CD4-positive, alpha-beta T cell treated with Interleukin-15 for 1 hour (primary cell): Measurements from ENCODE around the gene MTA3.
"Not testable (repeated sequence)": the region's sequence is repeated elsewhere in the genome, so short reads cannot be mapped to it uniquely, and the experiment has no call there.

Source experiments
- DNase-seq: peaks from one replicate; pipeline ENCODE4 v3.0.0-alpha.2; 2020

MTA3 gene

GRCh38 chr2:42614838-42615237 lies 46.4 kb downstream of the MTA3 start:
- DNase-seq: no peak

GRCh38 chr2:42618116-42618515 lies 49.7 kb downstream of the MTA3 start:
- no peak for DNase-seq

DNA sequence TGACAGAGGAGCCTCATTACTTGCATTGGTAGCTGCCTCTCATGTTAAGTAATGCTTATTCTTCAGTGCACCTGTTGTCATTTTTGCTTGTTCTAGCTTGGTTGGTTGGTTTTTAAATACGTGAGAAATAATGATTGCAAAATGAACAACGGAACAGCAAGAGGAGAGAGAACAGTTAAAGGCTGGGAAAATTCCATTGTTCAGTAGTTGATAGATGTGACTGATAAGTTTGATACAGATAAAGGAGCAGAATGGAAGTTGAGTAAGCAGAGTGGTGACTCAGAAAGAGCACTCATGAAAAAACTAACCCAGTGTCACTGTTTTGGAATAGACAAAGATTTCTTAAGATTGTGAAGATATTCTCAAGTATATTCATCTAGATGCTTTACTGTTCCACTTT lies 50.5 kb downstream of the MTA3 start:
- no peak for DNase-seq

- DNase-seq: not testable (repeated sequence)
Measured at GRCh38 chr2:42621626-42622025, 53.2 kb downstream of the MTA3 start.

- DNase-seq: no peak
Measured at GRCh38 chr2:42622943-42623676, 54.7 kb downstream of the MTA3 start.

GRCh38 chr2:42624047-42624446 lies 55.6 kb downstream of the MTA3 start:
- DNase-seq: no peak

- not testable (repeated sequence) for DNase-seq
Measured at GRCh38 chr2:42628024-42628423, 59.6 kb downstream of the MTA3 start.

DNA sequence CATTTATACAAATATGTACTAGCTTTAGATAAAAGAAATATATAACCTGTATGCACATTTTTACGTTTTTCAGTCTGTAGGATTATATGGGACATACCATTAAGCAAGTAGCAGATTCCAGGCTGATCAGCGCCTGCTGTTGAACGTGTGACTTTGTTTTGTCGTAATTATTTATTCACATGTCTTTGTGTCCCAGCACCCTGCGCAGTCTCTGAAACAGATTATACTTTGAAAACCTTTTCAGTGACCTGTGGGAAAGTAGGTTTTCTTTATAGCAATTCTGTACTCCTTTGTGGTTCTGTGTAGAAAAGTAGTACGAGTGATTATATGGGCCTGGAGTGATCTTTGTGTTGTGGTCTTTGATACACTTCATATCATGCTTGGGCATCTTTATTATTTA lies 68.5 kb downstream of the MTA3 start:
- DNase-seq: no peak

DNA sequence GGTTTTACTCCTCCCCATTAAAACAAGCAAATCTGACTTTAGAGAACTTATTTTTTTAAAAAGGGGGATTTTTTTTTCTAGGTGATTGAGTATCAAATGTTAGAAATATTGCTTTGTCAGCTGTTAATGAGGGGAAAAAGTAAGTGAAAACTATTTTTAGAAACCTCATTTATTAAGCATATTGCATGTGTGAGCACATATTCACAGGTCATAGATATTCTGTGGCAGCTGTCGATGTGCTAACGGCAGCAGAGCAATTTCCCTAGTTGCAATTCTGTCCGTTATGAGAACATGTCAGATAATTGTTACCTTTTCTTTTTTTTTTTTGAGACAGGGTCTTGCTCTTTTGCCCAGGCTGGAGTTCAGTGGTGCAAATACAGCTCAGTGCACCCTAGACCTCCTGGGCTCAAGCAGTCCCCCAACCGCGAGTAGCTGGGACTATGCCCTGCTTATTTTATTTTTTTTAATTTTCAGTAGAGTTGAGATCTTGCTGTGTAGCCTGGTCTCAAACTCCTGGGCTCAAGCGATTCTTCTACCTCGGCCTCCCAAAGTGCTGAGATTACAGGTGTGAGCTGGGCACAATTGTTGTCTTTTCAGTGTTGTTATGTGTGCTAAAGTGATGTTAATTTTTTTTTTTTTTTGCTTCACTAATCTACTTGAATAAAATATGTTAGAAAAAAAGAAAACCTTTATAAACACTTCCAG lies 69.8 kb downstream of the MTA3 start:
- no peak for DNase-seq

- DNase-seq: no peak
Measured at GRCh38 chr2:42639340-42640077, 71.1 kb downstream of the MTA3 start.

- DNase-seq: no peak
Measured at GRCh38 chr2:42640261-42640660, 71.8 kb downstream of the MTA3 start.

DNA sequence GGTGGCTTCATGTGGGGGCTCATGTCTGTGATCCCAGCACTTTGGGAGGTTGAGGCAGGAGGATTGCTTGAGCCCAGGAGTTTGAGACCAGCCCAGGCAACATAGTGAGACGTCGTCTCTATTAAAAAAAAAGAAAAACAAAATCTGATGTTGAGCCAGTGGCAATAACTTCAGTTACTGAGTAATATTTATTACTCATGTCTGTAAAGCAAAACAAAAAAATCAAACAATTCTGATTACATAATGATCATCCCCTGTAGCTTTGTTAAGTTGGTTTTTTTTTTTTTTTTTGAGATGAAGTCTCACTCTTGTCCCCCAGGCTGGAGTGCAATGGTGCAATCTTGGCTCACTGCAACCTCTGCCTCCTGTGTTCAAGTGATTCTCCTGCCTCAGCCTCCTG lies 73.9 kb downstream of the MTA3 start:
- not testable (repeated sequence) for DNase-seq

DNA sequence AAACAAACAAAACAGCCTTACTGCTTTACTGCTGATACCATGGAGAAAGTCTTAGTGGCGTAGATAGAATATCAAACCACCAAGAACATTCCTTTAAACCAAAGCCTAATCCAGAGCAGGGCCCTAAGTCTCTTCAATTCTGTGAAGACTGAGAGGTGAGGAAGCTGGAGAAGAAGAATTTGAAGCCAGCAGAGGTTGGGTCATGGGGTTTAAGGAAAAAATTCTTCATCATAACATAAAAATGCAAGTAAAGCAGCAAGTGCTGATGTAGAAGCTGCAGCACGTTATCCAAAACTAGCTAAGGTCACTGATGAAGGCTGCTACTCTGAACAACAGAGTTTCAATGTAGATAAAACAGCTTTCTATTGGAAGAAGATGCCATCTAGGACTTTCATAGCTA lies 77.1 kb downstream of the MTA3 start:
- DNase-seq: no peak

- DNase-seq: no peak
Measured at GRCh38 chr2:42648796-42649195, 80.4 kb downstream of the MTA3 start.

DNA sequence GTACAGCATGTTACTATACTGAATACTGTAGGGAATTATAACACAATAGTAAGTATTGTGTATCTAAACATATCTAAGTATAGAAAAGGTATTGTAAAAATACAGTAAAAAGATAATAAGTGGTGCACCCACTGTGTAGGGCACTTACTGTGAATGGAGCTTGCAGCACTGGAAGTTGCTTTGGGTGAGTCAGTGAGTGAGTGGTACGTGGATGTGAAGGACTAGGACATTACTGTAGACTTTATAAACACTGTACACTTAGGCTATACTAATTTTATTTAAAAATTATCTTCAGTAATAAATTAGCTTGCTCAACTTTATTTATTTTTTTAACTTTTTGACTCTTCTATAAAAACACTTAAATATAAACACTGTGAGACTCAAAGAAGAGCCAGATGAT lies 82.6 kb downstream of the MTA3 start:
- no peak for DNase-seq

DNA sequence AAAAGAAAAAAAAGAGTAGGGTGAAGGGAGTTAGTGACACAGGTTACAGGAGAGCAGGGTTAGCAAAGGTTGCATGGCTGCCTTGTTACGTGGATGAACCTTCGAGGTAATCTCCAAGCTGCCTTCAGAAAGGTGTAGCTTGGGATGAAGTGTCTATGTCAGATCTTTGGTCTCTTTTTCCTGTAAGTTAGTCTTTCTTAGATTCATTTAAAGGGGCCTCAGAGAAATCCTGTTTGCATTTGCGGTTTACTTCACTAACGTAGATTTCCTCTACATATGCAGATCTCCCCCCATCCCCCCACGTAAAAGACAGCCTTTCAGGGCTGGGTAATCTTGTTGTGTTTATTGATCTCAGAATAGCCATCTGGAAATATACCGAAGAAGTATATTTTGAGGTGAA lies 83.7 kb downstream of the MTA3 start:
- DNase-seq: peak; percentile 40

DNA sequence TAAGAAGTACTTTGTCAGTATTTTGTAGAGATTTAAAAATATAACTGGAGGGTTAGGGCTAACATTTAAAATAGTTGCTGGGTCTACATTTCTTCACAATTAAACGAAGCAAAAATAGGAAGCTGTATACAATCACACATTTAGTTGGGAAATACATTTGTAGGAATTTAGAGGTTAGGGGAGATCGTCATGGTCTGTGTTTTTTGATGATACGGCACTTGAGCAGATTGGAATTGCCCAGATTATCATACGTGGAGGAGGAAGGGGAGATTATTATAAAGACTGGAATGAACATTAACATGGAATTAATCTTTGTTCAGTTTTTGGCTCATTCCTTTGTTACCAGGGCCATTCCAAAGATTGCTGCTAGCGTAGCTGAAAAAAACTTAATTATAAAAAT lies 84.6 kb downstream of the MTA3 start:
- DNase-seq: no peak

- no peak for DNase-seq
Measured at GRCh38 chr2:42653908-42654445, 85.5 kb downstream of the MTA3 start.

- DNase-seq: no peak
Measured at GRCh38 chr2:42658306-42658705, 89.9 kb downstream of the MTA3 start.

DNA sequence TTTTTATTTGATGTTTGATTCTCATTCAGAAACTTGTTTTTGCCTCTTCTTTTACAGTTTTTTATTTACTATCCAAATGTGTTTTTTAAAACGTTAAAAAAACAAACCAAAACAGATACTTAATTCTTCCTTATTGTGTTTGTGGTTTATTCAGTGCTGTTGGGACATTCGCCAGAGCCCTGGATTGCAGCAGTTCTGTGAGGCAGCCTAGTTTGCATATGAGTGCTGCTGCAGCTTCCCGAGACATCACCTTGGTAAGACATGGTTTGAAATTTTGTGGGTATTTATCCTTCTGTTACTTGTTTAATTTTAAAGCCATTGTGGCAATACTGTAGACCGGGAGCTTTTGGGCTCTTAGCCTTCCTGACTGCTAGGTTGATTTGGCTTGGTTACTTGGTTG lies 91.2 kb downstream of the MTA3 start:
- DNase-seq: no peak

- peak; percentile 72 for DNase-seq
Measured at GRCh38 chr2:42663106-42663780, 94.8 kb downstream of the MTA3 start.

- DNase-seq: no peak
Measured at GRCh38 chr2:42663828-42664227, 95.4 kb downstream of the MTA3 start.

DNA sequence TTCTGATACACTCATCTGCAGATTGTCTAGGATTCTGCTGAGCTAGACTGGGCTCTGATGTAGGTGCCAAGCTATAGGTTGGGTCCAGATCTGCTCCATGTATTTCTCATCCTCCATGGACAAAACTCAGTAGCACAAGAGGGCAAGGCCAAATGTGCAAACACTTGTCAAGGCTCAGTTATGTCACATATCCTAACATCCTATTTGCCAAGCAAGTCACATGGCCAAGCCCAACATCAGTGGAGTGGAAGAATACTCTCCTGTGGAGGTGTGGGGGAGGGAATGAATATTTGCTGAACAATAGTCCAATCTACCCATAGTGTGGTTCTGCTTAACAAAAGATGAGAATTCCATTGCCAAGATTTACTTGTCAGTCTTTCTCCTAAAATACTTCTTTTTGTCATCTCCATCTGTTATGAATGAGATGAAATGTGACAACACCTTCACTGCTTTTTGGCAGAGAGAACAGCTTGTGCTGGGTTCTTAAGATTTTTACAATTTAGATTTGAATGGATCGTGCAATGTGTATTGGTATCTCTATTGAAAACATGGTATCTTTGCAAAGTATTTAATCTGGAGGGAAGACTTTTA lies 105.7 kb downstream of the MTA3 start:
- no peak for DNase-seq
